Astrocyte of the spinal cord (primary cell): Measurements from ENCODE around the gene AKNAD1.

Source experiments
- DNase-seq: peaks from one replicate; pipeline ENCODE4 v3.0.0; 2011; ENCODE audit warnings: low read depth, low spot score
- H3K4me3 ChIP-seq: 2 replicates; pipeline ENCODE4 v1.5.1; 2011; ENCODE audit warnings: low read depth, mild to moderate bottlenecking, low read length, moderate library complexity
- in situ Hi-C: cut with HindIII; loops from 2 replicates; pipeline ENCODE4 v1.10.0; 2017; ENCODE audit warnings: low sequenced_read_pairs
- TF ChIP-seq, protein P1 (sequence below): IDR thresholded peaks from 2 replicates; pipeline ENCODE4 v1.5.1; 2012; ENCODE audit warnings: low read depth, mild to moderate bottlenecking, low read length, inconsistent platforms

Gene AKNAD1

GRCh38 chr1:108854221-108855019, 2.5 kb downstream of the AKNAD1 start:
- DNase-seq: no peak
- H3K4me3 ChIP-seq: no peak overlapping the region
- in situ Hi-C loops: no loop called here
- TF ChIP-seq, protein P1, sequence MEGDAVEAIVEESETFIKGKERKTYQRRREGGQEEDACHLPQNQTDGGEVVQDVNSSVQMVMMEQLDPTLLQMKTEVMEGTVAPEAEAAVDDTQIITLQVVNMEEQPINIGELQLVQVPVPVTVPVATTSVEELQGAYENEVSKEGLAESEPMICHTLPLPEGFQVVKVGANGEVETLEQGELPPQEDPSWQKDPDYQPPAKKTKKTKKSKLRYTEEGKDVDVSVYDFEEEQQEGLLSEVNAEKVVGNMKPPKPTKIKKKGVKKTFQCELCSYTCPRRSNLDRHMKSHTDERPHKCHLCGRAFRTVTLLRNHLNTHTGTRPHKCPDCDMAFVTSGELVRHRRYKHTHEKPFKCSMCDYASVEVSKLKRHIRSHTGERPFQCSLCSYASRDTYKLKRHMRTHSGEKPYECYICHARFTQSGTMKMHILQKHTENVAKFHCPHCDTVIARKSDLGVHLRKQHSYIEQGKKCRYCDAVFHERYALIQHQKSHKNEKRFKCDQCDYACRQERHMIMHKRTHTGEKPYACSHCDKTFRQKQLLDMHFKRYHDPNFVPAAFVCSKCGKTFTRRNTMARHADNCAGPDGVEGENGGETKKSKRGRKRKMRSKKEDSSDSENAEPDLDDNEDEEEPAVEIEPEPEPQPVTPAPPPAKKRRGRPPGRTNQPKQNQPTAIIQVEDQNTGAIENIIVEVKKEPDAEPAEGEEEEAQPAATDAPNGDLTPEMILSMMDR: no peak

GRCh38 chr1:108852221-108852975, 4.5 kb downstream of the AKNAD1 start:
- in situ Hi-C loops: no loop called here
- H3K4me3 ChIP-seq: no peak overlapping the region
- TF ChIP-seq, protein P1: no peak
- DNase-seq: no peak

DNA sequence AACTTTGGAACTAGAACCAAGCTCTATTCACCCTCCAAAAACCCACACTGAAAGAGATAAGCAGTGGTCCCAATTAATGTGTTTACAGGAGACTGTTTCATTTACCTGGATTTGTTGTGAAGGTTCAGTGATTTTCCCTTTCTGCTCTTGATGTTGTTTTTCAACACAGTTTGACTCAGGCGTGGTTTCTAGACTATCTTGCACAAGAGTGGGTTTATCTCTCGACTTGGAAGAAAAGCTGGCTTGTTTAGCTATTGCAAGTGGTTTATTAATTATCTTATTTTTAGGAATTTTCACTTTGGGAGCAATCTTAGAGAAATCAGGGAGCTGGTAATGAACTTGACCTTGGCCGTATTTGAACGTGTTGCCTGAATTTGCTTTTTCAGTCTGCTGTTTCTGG, 5.3 kb downstream of the AKNAD1 start:
- no peak overlapping the region for H3K4me3 ChIP-seq
- in situ Hi-C loops: no loop called here
- TF ChIP-seq, protein P1: no peak
- no peak for DNase-seq

- in situ Hi-C loops: no loop called here
- no peak for DNase-seq
- TF ChIP-seq, protein P1: no peak
- no peak overlapping the region for H3K4me3 ChIP-seq
These were observed 6.0 kb downstream of the AKNAD1 start for GRCh38 chr1:108850929-108851328.

- TF ChIP-seq, protein P1: no peak
- H3K4me3 ChIP-seq: no peak overlapping the region
- no peak for DNase-seq
- in situ Hi-C loops: no loop called here
These were observed 8.1 kb downstream of the AKNAD1 start for GRCh38 chr1:108848806-108849205.

- no peak for DNase-seq
- TF ChIP-seq, protein P1: no peak
- no peak overlapping the region for H3K4me3 ChIP-seq
- in situ Hi-C loops: no loop called here
These were observed 9.4 kb downstream of the AKNAD1 start for GRCh38 chr1:108847494-108847893.
